GM19328 (cell line): ENCODE results near the gene UBXN6.

Experiments used
- ATAC-seq: cut with Tn5 transposase; IDR thresholded peaks from one replicate; pipeline ENCODE4 v1.9.1; 2021; ENCODE audit warnings: mild to moderate bottlenecking, moderate library complexity; ENCODE audit not compliant: unreplicated experiment

UBXN6 gene

DNA sequence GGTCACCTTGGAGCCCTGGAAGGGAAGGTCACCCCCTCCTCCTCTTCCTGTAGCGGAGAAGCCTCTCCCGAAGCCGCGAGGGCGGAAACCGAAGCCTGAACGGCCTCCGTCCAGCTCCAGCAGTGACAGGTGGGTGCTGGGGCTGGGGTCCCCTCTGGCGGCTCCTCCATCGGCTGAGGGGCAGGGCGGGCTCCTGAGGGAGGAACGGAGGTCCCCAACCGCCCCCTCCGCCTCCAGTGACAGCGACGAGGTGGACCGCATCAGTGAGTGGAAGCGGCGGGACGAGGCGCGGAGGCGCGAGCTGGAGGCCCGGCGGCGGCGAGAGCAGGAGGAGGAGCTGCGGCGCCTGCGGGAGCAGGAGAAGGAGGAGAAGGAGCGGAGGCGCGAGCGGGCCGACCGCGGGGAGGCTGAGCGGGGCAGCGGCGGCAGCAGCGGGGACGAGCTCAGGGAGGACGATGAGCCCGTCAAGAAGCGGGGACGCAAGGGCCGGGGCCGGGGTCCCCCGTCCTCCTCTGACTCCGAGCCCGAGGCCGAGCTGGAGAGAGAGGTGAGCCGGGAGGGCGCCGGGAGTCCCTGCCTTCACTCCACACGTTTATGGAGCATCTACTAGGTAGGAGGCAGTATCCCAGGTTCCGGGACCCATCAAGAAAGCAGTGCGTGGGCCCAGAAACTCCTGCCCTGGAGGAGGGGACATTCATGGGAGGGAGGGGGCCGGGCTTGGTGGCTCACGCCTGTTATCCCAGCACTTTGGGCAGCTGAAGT, 36.5 kb upstream of the UBXN6 start:
- ATAC-seq: no peak

DNA sequence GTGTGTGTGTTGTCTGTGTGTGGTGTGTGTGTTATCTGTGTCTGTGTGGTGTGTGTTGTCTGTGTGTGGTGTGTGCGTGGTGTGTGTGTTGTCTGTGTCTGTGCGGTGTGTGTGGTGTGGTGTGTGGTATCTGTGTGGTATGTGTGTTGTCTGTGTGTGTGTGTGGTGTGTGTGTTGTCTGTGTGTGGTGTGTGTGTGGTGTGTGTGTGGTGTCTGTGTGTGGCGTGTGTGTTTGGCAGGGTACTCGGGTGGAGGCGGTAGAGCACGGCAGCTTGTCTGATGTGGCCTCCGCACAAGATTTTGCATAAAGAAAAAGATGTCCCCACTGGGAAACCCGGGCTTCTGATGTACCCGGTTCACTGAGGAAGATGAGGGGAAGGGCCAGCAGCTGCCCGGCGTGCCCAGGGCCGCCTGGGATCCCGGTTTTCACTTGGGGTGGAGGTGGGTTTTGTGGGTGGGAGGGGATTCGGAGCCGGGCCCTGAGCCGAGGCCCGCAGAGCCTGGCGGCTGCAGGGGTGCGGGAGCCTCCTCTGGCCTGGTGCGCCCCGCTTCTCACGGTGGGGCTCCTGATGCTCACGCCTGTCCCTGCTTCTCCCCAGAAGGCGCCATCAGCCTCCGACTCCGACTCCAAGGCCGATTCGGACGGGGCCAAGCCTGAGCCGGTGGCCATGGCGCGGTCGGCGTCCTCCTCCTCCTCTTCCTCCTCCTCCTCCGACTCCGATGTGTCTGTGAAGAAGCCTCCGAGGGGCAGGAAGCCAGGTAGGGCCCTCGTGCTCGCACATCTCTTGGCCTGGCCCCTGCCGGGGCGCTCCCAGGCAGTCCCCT, 35.7 kb upstream of the UBXN6 start:
- ATAC-seq: no peak

DNA sequence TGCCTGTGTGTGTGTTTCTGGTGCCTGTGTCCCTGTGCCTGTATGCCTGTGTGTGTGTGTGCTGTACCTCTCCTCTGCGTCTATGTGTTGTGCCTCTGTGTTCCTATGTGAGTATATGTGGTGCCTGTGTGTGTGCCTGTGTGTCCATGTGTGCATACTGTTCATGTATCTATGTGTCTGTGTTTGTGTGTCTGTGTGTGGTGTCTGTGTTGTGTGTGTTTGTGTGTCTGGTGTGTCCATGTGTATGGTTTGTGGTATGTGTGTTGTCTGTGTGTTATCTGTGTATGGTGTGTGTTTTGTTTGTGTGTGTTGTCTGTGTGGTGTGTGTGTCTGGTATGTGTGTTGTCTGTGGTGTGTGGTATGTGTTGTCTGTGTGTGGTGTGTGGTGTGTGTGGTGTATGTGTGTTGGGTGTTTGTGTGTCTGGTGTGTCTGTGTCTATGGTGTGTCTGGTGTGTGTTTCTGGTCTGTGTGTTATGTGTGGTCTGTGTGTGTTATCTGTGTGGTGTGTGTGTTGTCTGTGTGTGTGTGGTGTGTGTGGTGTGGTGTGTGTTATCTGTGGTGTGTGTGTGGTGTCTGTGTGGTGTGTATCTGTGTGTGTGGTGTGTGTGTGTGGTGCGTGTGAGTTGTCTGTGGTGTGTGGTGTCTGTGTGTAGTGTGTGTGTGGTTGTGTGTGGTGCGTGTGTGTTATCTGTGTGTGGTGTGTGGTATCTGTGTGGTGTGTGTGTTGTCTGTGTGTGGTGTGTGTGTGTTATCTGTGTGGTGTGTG, 34.9 kb upstream of the UBXN6 start:
- no peak for ATAC-seq

DNA sequence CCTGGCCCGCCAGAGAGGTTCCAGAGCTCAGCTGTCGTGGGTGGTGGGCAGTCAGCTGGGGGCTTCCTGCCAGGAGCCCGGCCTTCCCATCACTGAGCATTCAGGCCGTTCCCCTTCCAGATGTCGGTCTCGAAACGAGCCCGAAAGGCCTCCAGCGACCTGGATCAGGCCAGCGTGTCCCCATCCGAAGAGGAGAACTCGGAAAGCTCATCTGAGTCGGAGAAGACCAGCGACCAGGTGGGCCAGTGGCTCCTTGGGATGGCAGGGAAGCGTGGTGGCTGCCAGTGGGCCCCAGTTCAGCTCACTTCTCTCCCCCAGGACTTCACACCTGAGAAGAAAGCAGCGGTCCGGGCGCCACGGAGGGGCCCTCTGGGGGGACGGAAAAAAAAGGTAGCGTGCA, 33.9 kb upstream of the UBXN6 start:
- no peak for ATAC-seq

DNA sequence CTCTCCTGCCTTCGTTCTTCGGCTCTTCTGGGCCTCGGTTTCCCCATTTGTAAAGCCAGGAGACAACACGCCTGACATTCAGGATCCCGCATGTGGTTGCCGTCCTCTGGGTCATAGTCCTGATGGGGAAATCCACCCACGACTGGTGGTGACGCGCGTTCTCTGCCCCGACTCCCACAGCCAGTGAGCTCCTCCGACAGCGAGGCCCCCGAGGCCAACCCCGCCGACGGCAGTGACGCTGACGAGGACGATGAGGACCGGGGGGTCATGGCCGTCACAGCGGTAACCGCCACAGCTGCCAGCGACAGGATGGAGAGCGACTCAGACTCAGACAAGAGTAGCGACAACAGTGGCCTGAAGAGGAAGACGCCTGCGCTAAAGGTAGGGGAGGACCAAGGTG, 30.9 kb upstream of the UBXN6 start:
- ATAC-seq: no peak

DNA sequence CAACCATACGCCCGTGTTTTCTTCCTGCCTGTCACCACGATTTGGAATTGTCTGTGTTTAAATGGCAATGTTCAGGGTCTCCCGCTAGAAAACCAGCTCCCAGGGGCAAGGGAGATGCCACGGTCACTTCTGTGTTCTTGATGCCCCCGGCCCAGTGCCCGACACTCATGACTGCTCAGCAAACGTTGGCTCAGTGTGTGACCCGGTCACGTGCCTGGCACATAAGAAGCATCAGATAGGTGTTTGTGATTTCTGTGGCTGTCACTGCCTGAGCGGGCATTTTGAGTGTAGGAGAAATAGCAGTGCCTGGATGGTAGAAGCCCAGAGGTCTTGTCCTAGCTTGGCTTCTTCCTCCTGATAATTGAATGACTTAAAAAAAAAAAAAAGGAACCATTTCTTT, 30.0 kb upstream of the UBXN6 start:
- ATAC-seq: no peak

DNA sequence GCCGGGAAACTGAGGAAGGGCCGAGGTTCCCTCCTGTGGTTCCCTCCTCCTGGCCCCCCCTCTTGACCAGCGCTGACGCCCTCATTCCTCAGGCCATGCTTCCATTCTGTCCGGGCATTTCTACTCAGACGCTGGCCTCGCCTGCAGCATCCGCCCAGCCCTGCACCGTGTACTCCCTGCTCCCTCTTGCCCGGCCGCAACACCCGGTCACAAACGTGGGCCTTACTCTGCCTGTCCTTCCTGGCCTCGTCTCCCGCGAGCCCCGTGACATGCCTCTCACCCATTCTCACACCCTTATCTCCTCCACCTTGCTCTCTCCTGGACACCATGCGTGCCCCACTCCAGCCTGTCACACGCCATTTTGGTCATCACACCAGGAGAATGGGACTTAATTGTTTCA, 25.8 kb upstream of the UBXN6 start:
- ATAC-seq: no peak

DNA sequence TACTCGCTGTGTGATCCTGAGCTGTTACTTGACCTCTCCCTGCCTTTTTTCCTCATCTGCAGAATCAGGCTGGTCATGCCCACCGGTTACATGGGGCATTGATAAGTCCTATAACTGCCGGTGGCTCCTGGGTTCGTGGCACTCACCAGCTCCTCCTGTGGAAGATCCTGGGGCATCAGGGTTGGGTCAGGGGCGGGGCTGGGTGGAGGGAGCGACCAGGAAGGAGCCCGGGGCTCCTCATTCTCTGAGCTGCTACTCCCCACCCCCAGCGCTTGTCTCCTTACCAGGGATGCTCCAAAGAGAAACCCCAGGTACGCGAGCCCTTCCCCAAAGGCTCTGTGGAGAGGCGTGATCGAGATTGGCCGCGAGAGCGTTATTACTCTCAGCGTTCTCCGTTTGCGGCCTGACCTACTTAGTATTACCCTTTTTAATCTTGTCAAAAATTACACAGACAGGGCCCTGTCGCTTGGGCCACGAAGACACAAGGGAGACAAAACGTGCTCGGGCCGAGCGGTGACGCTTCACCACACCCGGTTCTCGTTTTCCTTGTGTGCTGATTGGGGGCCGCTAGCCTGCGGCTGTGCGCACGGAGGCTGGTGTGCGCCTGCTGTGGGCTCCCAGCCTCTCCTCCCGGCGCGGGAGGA, 25.2 kb upstream of the UBXN6 start:
- no peak for ATAC-seq

DNA sequence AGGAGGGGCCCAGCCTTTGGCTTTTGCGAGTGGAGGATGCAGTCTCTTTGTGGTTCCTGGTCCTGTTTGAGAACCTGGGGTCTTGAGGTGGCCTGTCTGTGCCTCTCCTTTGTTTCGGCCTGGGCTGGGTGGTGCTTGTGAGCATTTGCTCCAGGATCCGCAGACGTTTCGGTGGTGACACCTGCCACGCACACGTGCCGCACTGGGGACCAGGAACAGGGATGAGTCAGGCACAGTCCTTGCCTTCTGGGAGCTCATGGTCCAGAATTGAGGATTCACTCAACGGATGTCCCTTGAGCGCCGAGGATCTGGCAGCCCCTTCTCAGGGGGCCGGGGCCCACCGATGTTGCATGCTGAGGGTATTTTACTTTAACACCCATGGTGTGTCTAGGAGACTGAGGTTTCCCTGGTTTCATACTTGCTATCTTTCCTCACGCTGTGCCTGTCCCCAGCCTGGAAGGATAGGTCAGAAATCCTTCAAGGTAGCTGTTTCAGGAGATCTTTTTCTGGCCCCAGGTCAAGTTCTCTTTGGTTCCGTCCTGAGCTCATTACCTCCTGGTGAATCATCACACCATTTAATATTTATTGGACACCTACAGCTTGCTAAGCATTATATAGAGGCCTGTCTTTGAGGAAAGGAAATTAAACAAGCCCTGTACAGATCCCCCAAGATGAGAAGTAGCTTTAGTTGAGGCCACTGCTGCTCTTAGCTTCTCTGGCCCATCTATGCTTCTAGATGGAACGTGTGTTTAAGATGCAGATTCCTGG, 19.6 kb upstream of the UBXN6 start:
- no peak for ATAC-seq

DNA sequence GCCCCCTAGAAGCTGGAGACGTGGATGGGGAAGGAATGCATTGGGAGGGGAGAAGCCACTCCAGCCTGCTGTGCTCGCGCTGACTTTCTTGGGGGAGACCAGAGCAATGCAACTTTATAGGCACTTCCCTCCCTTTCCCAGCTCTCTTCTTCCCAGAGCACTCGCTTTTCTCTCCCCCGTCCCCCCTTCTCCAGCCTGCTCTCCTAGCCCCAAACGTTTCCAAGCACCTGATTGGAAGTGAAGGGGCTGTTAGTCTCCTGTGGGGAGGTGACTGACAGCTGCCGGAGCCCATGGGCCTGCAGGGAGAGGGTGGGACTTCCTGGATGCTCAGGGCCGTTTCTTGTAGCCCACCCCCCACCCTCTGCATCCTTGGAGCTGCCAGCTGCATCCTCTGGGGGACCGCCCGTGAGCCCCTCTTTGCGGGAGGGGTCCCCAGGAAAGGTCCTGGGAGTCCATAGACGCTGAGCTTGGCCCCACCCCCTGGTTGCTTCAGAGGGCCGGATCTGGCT, 17.0 kb upstream of the UBXN6 start:
- no peak for ATAC-seq

DNA sequence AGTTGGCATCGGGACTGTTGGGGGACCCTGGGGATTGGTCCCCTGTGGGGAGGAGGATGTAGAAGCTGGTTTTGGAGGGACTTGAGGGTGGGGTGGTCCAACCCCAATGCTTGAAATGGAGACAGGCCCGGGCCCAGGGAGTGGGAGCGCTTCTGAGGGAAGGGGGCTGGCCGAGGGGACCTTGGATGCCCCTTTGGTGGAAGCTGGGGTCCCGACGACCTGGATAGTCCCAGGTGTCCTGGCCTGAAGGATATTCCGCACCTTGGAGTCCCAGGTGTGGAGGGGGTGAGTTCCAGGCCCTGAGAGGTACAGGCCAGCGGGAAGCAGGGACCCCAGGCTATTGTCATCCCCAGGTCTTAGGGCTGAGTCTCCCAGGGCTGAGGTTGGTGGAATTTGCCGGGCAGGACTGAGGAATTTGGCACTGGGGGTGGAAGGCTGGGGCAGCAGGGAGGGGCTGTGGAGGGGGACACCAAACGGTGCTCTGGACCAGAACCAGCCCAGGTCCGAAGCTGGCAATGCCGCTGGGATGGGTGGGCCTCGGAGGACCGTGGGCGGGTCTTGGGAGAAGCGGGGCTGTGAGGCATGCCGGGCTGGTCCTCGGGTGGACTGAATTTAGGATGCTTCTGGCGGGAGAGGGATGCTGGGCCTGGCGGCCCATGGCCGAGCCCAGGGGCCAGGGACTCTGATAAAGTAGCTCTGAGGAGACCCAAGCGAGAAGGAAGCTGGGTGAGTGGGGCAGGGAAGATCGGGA, 16.3 kb upstream of the UBXN6 start:
- no peak for ATAC-seq

DNA sequence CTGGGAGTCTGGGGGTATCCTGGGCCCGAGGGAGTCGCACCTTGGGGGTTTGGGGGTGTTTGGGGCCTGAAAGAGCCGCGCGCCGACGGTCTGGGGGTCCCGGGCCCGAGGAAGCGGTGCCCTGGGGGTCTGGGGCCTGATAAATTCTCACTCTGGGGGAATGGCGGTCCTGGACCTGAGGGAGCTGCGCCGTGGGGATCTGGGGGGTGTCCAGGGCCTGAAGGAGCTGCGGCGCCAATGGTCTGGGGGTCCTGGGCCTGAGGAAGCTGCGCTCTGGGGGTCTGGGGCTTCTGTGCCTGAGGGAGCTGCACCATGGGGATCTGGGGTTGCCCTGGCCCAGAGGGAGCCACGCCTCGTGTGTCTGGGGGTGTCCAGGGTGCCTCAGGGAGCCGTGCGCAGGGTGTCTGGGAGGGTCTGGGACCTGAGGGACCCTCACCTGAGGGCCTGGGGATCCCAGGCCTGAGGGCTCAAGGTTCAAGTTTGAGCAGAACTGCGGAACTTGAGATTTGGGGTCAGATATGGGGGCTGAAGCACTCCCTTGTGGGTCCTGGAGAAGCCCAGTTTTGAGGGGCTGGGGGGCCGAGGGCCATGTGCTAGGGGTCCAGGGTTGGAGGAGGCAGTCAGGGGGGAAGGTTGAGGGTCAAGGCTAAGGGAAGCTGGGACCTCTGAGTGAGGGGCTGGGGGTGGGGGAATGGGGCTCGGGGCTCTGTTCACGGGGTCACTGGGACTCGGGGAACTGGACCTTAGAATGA, 15.6 kb upstream of the UBXN6 start:
- ATAC-seq: no peak

DNA sequence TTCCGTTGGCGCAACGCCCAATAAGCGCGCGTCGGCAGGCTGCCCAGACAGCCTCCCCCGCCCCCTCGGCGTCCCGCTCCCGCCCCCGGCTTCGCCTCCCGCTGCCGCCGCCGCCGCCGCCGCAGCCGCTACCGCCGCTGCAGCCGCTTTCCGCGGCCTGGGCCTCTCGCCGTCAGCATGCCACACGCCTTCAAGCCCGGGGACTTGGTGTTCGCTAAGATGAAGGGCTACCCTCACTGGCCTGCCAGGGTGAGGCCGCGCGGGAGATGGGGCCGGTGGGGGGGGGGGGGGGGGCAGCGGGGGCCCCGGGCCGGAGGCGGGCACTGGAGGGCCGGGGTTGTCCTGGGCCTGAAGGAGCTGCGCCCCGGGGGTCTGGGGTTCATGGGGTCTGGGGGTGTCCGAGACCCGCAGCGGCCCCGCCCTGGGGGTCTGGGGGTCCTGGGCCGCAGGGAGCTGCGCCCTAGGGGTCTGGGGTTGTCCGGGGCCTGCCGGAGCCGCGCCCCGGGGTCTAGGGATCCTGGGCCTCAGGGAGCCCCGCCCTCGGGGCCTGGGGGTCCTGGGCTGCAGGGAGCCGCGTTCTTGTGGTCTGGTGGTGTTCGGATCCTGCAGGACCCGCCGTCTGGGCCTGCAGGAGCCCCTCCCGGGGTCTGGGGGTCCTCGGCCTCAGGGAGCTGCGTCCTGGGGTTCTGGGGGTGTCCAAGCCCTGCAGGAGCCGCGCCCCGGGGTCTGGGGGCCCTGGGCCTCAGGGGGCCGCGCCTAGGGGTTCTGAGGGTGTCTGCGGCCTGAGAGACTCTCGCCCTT, 14.8 kb upstream of the UBXN6 start, which contains the start of gene HDGFL2:
HDGFL2 (plus strand) TSS at position 124 of the 801 bp plus-strand sequence; CDS start at position 178, 54 bp downstream.
- peak; percentile 3 for ATAC-seq

DNA sequence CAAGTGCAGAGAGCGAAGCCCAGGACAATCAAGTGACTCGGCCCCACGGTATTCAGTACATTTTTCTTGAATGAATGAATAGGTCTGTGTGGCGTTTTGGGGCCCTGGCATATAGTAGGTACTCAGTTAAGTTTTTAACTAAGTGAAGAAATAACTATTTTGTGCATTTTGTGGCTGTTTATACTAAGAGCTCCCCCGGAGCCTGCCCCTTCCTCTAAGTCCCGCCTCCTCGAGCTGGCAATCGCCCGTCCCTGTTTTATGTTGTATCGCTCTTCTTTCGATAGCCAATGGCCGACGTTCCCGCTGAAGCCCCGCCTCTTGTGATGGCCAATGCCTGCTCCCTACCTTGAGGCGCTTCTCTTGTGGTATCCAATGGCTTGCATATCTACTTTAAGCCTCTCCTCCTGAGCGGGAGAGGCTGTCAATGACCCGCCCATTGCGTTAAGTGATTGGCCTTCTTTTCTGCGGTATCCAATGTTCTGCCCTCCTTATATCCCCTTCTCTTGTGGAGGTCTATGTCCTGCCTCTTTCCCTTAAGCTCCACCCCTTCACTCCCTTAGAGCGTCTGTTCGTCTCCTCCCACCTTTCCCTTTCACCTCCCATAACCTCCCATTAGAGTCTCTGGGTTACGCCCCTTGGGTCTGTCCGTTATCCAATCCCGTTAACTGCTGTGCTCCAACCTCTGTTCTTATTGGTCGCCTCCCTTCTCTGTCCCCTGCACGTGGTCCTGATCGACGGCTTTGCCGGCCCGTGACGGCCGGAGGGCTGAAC, 14.0 kb upstream of the UBXN6 start:
- peak; percentile 92 for ATAC-seq

DNA sequence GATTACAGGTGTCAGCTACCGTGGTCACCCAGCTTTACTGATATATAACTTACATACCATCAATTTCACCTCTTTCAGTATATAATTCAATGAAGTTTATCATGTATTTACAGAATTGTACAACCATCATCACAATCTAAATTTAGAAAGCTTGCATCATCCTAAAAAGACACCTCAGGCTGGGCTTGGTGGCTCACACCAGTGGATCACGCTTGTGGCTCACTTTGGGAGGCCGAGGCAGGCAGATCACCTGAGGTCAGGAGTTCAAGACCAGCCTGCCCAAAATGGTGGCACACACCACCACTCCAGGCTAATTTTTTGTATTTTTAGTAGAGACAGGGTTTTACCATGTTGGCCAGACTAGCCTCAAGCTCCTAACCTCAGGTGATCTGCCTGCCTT, 10.2 kb upstream of the UBXN6 start:
- ATAC-seq: no peak

DNA sequence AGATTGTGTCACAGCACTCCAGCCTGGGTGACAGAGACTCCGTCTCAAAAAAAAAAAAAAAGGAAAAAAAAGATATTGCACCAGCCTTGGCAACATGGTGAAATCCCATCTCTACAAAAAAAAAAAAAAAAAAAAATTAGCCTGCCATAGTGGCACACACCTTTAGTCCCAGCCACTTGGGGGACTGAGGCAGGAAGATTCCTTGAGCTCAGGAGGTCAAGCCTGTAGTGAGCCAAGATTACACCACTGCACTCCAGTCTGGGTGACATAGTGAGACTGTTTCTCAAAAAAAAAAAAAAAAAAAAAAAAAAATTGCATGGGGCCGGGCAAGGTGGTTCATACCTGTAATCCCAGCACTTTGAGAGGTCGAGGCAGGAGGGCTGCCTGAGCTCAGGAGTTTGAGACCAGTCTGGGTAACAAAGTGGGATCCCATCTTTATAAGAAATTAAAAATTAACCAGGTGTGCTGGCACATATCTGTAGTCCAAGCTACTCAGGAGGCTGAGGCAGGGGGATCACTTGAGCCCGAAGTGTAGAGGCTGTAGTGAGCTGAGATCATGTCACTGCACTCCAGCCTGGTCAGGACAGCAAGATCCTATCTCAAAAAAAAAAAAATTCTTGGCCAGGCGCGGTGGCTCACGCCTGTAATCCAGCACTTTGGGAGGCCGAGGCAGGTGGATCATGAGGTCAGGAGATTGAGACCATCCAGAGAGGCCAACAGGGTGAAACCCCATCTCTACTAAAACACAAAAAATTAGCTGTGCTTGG, 7.4 kb upstream of the UBXN6 start:
- no peak for ATAC-seq
